ENCODE data around the gene SELENOO.

- TF ChIP-seq CTCF (IDR thresholded peaks at IDR 0.05) (no peak), POLR2A (IDR thresholded peaks at IDR 0.05) (no peak)
Observed at GRCh38 chr22:50262973-50263617, 62.3 kb downstream of the SELENOO start.

All from breast epithelium (tissue), 3 donors.